ENCODE data around the gene PTMA. TPM values are rescaled to one million over a fixed set of nuclear protein-coding genes. Genes with fewer than 3 reads are reported as not detected.
"Not testable (repeated sequence)": the region's sequence is repeated elsewhere in the genome, so short reads cannot be mapped to it uniquely, and the experiment has no call there.

Gene PTMA
- total RNA-seq: 729 TPM
- long read RNA-seq, transcript PTMA-201 (5 exons, 1,212 nt): minor isoform, 89 of 1,211 reads
- long read RNA-seq, transcript PTMA-202 (5 exons, 1,221 nt): major isoform, 891 of 1,211 reads
- long read RNA-seq, transcript PTMA-206 (5 exons, 863 nt): minor isoform, 6 of 1,211 reads
- long read RNA-seq, partial matches to known transcripts: 198 of 1,211 reads
- long read RNA-seq, other reads (novel, unspliced or antisense): 23 of 1,211 reads

- Histone ChIP-seq H3K9me3 (no peaks in the 10 kb centered on the region), H3K4me1 (peaks cover 30% of the 10 kb centered on the region), H3K36me3 (peaks cover 19% of the 10 kb centered on the region), H3K27me3 (ENCODE audit: low read depth) (no peaks in the 10 kb centered on the region), H3K27ac (peak within 1 kb of the TSS; percentile 100), H3K4me3 (peak within 1 kb of the TSS; percentile 99)
- TF ChIP-seq CTCF (IDR thresholded peaks at IDR 0.05): no peak
- ATAC-seq (peak; percentile 79 to 89), DNase-seq (peak; percentile 100)
- intact Hi-C loops (cut with DNase I): no loop called here
These were observed at the start of gene PTMA for GRCh38 chr2:231707927-231708772. Gene PTMA, plus strand, starts transcription at chr2:231708525. Its CDS starts 182 bp downstream, at chr2:231708707.

GRCh38 chr2:231660073-231660472, 48.3 kb upstream of the PTMA start:
- H3K4me3 ChIP-seq; H3K36me3 ChIP-seq; H3K27ac ChIP-seq; DNase-seq; H3K27me3 ChIP-seq (ENCODE audit: low read depth); ATAC-seq; H3K9me3 ChIP-seq: not testable (repeated sequence)
- H3K4me1 ChIP-seq: peaks cover 15% of the 10 kb centered on the region
- intact Hi-C loops (cut with DNase I): loop anchor here (10.0 kb wide), 1 partner anchor 45 kb away; no protein-coding TSS in a partner anchor

- H3K4me3 ChIP-seq: no peak overlapping the region
- TF ChIP-seq CTCF (IDR thresholded peaks at IDR 0.05): no peak
- no peak overlapping the region for H3K27ac ChIP-seq
- peaks cover 23% of the 10 kb centered on the region for H3K4me1 ChIP-seq
- H3K36me3 ChIP-seq: no peaks in the 10 kb centered on the region
- no peaks in the 10 kb centered on the region for H3K9me3 ChIP-seq
- no peaks in the 10 kb centered on the region for H3K27me3 ChIP-seq (ENCODE audit: low read depth)
- intact Hi-C loops (cut with DNase I): loop anchor here (10.0 kb wide), 1 partner anchor 46 kb away; no protein-coding TSS in a partner anchor
- ATAC-seq (no peak), DNase-seq (no peak)
These were observed 47.5 kb upstream of the PTMA start for GRCh38 chr2:231660860-231661259.

GRCh38 chr2:231661422-231662027, 46.8 kb upstream of the PTMA start:
- intact Hi-C loops (cut with DNase I): loop anchor here (10.0 kb wide), 1 partner anchor 47 kb away; no protein-coding TSS in a partner anchor
- no peaks in the 10 kb centered on the region for H3K27me3 ChIP-seq (ENCODE audit: low read depth)
- DNase-seq: no peak
- no peaks in the 10 kb centered on the region for H3K9me3 ChIP-seq
- peaks cover 26% of the 10 kb centered on the region for H3K4me1 ChIP-seq
- H3K4me3 ChIP-seq: peak overlapping the region; percentile 51
- H3K36me3 ChIP-seq: no peaks in the 10 kb centered on the region
- H3K27ac ChIP-seq: peak overlapping the region; percentile 96
- no peak for ATAC-seq
- TF ChIP-seq CTCF (IDR thresholded peaks at IDR 0.05): no peak

- Histone ChIP-seq H3K27me3 (ENCODE audit: low read depth) (no peaks in the 10 kb centered on the region), H3K27ac (peak overlapping the region; percentile 96), H3K4me3 (peak overlapping the region; percentile 51), H3K36me3 (no peaks in the 10 kb centered on the region), H3K9me3 (no peaks in the 10 kb centered on the region), H3K4me1 (peaks cover 30% of the 10 kb centered on the region)
- intact Hi-C loops (cut with DNase I): loop anchor here (10.0 kb wide), 1 partner anchor 47 kb away; no protein-coding TSS in a partner anchor
- TF ChIP-seq CTCF (IDR thresholded peaks at IDR 0.05): no peak
- peak; percentile 97 for DNase-seq
- ATAC-seq: peak; percentile 85 to 93
These were observed 46.1 kb upstream of the PTMA start for GRCh38 chr2:231662028-231662810.

Measured in lower lobe of right lung (tissue), 2 donors.